Activated CD4-positive, alpha-beta memory T cell treated with anti-CD3 and anti-CD28 coated beads for 36 hours (primary cell): Measurements from ENCODE around the gene CDHR1. TPM values are rescaled to one million over a fixed set of nuclear protein-coding genes. Genes with fewer than 3 reads are reported as not detected.
"Not testable (repeated sequence)": the region's sequence is repeated elsewhere in the genome, so short reads cannot be mapped to it uniquely, and the experiment has no call there.

Source experiments
- CTCF ChIA-PET: fragments of 350-600 bp; sonication (Branson Sonifier 250); formaldehyde crosslinking; loops from one replicate; lab custom pipeline; 2021; ENCODE audit warnings: antibody characterized with exemption, inconsistent platforms; lab: Charles Lee
- POLR2A ChIA-PET: fragments of 350-600 bp; sonication (Branson Sonifier 250); formaldehyde crosslinking; loops from one replicate; lab custom pipeline; 2021; ENCODE audit warnings: antibody characterized with exemption; lab: Charles Lee
- DNase-seq: peaks from one replicate; pipeline ENCODE4 v3.0.0-alpha.2; 2020
- H3K27ac Mint-ChIP-seq: one replicate; pipeline ENCODE4 v1.8.0; 2021; ENCODE audit warnings: mixed read lengths
- H3K27me3 Mint-ChIP-seq: one replicate; pipeline ENCODE4 v1.8.0; 2021; ENCODE audit warnings: mixed read lengths
- H3K36me3 Mint-ChIP-seq: one replicate; pipeline ENCODE4 v1.8.0; 2021; ENCODE audit warnings: mixed read lengths
- H3K4me1 Mint-ChIP-seq: one replicate; pipeline ENCODE4 v1.8.0; 2021; ENCODE audit warnings: low read depth, mixed read lengths
- H3K4me3 Mint-ChIP-seq: one replicate; pipeline ENCODE4 v1.8.0; 2021; ENCODE audit warnings: mild to moderate bottlenecking, mixed read lengths
- H3K9me3 Mint-ChIP-seq: one replicate; pipeline ENCODE4 v1.8.0; 2021; ENCODE audit warnings: mixed read lengths
- intact Hi-C: fragments of 100-400 bp; cut with micrococcal nuclease; formaldehyde crosslinking; loops from one replicate; pipeline ENCODE4 v1.15.1; 2023
- total RNA-seq, 2 experiments: library from RNA; stranded (reverse); gene quantifications; one replicate each; pipeline ENCODE4 v1.2.3, GENCODE V29; 2021

The CDHR1 gene
- total RNA-seq, 2 experiments from 2014 or later, result 0.40 to 0.75 TPM

DNA sequence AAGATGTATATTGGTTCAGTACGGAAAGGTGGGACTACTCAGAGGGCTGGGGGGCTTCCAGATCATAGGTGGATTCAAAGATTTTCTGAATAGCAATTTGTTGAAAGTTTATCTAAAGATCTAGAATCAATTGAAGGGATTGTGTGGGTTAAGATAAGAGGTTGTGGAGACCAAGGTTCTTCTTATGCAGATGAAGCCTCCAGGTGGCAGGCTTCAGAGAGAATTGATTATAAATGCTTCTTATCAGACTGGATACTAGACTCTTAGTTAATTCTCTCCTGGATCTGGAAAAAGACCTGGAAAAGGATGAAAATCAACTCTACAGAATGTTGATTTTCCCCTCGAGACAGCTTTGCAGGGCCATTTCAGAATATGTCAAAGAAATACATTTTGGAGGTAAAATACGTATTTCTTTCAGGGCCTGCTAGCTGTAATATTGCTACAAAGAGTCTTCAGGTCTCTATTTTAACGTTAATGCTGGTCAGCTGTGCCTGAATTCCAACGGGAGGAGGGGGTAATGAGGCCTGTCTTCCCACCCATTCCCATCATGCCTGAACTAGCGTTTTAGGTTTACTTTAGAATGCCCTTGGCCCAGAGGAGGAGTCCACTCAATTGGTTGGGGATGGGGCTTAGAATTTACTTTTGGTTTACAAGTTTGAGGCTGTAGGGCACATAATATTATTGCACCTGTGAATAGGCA lies 33.5 kb upstream of the CDHR1 start:
- no peak for DNase-seq
- CTCF ChIA-PET, result no interaction called here
- Mint-ChIP-seq H3K9me3 (no peaks in the 10 kb centered on the region), H3K27me3 (peaks cover 4% of the 10 kb centered on the region), H3K36me3 (peaks cover 3% of the 10 kb centered on the region), H3K27ac (no peak overlapping the region), H3K4me1 (peaks cover 17% of the 10 kb centered on the region), H3K4me3 (no peak overlapping the region)
- POLR2A ChIA-PET, result no interaction called here
- intact Hi-C loops, result no loop called here

- ChIA-PET POLR2A (no interaction called here), CTCF (interaction anchor here (1.0 to 3.1 kb wide), 2 partner anchors 16 to 44 kb away, joined by 3 to 9 read pairs; no protein-coding TSS in a partner anchor)
- Mint-ChIP-seq H3K27me3 (peaks cover 4% of the 10 kb centered on the region), H3K4me3 (no peak overlapping the region), H3K36me3 (no peaks in the 10 kb centered on the region), H3K4me1 (peaks cover 4% of the 10 kb centered on the region), H3K9me3 (no peaks in the 10 kb centered on the region), H3K27ac (no peak overlapping the region)
- no peak for DNase-seq
- intact Hi-C loops, result no loop called here
Observed at GRCh38 chr10:84163996-84164395, 30.3 kb upstream of the CDHR1 start.

GRCh38 chr10:84164442-84164841 lies 29.9 kb upstream of the CDHR1 start:
- Mint-ChIP-seq H3K36me3 (no peaks in the 10 kb centered on the region), H3K27ac (no peak overlapping the region), H3K9me3 (no peaks in the 10 kb centered on the region), H3K4me3 (no peak overlapping the region), H3K27me3 (peaks cover 4% of the 10 kb centered on the region), H3K4me1 (no peaks in the 10 kb centered on the region)
- ChIA-PET CTCF (interaction anchor here (1.0 to 3.1 kb wide), 2 partner anchors 17 to 44 kb away, joined by 3 to 9 read pairs; no protein-coding TSS in a partner anchor), POLR2A (no interaction called here)
- intact Hi-C loops, result no loop called here
- DNase-seq, result no peak

GRCh38 chr10:84166620-84167288 lies 27.6 kb upstream of the CDHR1 start:
- POLR2A ChIA-PET, result no interaction called here
- H3K27me3 Mint-ChIP-seq, result peaks cover 4% of the 10 kb centered on the region
- no peaks in the 10 kb centered on the region for H3K36me3 Mint-ChIP-seq
- H3K9me3 Mint-ChIP-seq, result no peaks in the 10 kb centered on the region
- H3K4me3 Mint-ChIP-seq, result no peak overlapping the region
- no peak overlapping the region for H3K27ac Mint-ChIP-seq
- H3K4me1 Mint-ChIP-seq, result no peaks in the 10 kb centered on the region
- intact Hi-C loops, result no loop called here
- CTCF ChIA-PET, result interaction anchor here (1.1 kb wide), 1 partner anchor 19 kb away, joined by 4 read pairs; no protein-coding TSS in a partner anchor
- no peak for DNase-seq

- POLR2A ChIA-PET, H3K36me3 Mint-ChIP-seq, H3K9me3 Mint-ChIP-seq, DNase-seq, H3K27me3 Mint-ChIP-seq, CTCF ChIA-PET, H3K4me1 Mint-ChIP-seq, H3K27ac Mint-ChIP-seq, intact Hi-C loops, H3K4me3 Mint-ChIP-seq: not testable (repeated sequence)
Observed at GRCh38 chr10:84167289-84167653, 27.1 kb upstream of the CDHR1 start.

- H3K36me3 Mint-ChIP-seq, POLR2A ChIA-PET, H3K4me3 Mint-ChIP-seq, H3K27me3 Mint-ChIP-seq, H3K4me1 Mint-ChIP-seq, H3K27ac Mint-ChIP-seq, intact Hi-C loops, DNase-seq, H3K9me3 Mint-ChIP-seq: not testable (repeated sequence)
- CTCF ChIA-PET, result interaction anchor here (1.1 kb wide), 1 partner anchor 20 kb away, joined by 4 read pairs; no protein-coding TSS in a partner anchor
Observed at GRCh38 chr10:84168382-84168781, 26.0 kb upstream of the CDHR1 start.

- H3K9me3 Mint-ChIP-seq, H3K27ac Mint-ChIP-seq, H3K36me3 Mint-ChIP-seq, H3K4me1 Mint-ChIP-seq, POLR2A ChIA-PET, H3K4me3 Mint-ChIP-seq, CTCF ChIA-PET, intact Hi-C loops, H3K27me3 Mint-ChIP-seq, DNase-seq: not testable (repeated sequence)
Observed at GRCh38 chr10:84171237-84171636, 23.1 kb upstream of the CDHR1 start.

DNA sequence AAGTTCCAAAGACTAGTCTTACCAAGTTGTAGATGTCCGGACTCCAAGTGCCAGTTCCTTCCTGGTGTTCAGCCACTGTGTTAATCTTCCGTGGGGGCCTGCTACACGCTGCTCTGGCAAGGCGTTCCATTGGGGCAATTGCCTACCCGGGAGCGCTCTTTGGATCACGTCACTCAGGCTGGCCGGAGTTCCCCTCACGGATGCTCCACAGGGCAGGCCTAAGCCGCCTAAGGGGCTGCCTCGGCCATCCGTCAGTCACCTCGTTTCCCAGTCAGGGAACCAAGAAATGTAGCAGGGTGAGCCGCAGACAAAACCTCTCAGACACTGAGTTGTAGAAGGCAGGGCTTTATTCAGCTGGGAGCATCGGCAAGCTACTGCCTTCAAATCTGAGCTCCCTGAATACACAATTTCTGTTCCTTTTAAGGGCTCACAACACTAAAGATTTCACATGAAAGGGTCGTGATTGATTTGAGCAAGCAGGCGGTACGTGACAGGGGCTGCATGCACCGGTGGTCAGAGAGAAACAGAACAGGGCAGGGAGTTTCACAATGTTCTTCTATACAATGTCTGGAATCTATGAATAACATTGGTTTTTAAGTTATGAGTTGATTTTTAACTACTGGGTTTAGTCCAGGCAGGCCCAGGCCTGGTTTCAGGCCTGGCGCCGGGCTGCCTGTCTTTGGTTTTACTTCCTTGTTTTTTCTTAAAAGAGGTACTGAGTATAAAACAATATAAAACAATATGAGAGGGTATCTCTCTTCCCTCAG lies 22.5 kb upstream of the CDHR1 start:
- H3K4me1 Mint-ChIP-seq, H3K27me3 Mint-ChIP-seq, CTCF ChIA-PET, H3K27ac Mint-ChIP-seq, POLR2A ChIA-PET, H3K36me3 Mint-ChIP-seq, intact Hi-C loops, DNase-seq, H3K4me3 Mint-ChIP-seq, H3K9me3 Mint-ChIP-seq: not testable (repeated sequence)

DNA sequence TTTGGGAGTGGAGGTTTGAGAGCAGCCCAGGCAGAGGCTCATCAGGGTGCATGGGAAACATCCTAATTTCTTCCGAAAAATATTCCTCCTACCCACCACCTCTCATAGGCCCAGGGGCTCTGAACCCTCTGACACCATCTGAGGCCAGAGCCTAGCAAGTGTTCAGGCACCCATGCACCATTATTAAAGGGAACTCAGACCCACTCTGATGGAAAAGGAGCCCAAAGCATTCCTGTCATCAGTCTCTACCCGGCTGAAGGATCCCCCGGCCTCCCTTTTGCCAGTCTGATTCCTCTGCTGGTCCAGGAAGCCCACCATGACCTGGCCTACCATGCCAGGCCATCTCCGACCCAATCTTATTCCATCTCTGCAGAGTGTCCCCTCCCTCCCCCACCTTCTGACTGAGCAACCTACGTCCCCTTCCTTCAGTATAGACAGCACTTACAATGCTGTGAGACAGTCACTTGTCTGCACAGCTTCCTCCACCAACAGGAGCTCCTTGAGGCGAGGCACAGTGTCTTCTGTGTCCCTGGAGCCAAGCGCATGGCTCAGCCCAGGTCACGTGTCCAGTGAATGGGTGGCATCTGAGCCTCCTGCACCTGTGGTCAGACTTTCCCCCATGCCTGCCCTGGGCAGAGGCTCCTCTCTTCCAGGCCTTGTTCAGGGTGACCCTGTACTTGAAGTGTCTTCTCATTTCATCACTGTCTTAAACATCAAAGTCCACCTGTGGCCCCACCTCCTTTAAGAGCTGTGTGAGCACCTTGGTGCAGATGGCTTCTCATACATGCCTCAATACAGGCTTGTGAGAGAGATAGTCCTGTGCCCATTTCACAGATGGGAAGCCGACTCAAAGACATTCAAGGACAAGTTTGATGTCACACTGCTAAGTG lies 21.6 kb upstream of the CDHR1 start:
- Mint-ChIP-seq H3K4me1 (peaks cover 8% of the 10 kb centered on the region), H3K27ac (no peak overlapping the region), H3K36me3 (no peaks in the 10 kb centered on the region), H3K27me3 (no peaks in the 10 kb centered on the region), H3K9me3 (no peaks in the 10 kb centered on the region), H3K4me3 (no peak overlapping the region)
- intact Hi-C loops, result no loop called here
- POLR2A ChIA-PET, result no interaction called here
- DNase-seq, result no peak
- CTCF ChIA-PET, result interaction anchor here (0.6 kb wide), 1 partner anchor 230 kb away, joined by 3 read pairs; no protein-coding TSS in a partner anchor

DNA sequence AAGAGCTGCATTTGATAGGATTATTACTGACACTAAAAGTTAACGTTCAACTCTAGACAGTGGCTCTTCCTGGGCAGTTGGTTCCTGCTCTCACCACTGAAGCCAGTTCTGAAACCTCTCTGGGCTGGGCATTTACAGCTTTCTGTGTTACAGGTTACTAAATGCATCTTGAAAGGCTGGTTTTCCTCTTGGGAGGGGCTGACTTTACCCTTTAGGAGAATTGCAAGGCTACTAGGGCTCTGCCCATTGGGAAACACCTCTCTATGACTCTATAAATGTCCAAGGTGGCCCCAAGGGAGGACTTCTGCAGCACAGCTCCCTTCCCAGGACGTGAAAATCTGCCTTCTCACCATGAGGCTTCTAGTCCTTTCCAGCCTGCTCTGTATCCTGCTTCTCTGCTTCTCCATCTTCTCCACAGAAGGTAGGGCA lies 20.8 kb upstream of the CDHR1 start, which contains the start of gene GPR15LG:
TSS of gene GPR15LG (plus strand) at position 301 of the 429 bp plus-strand sequence. CDS start at position 352, 51 bp downstream.
- Mint-ChIP-seq H3K9me3 (no peaks in the 10 kb centered on the region), H3K27me3 (no peaks in the 10 kb centered on the region), H3K27ac (no peak within 1 kb of the TSS), H3K4me1 (peaks cover 8% of the 10 kb centered on the region), H3K4me3 (no peak within 1 kb of the TSS), H3K36me3 (no peaks in the 10 kb centered on the region)
- no peak for DNase-seq
- POLR2A ChIA-PET, result no interaction called here
- intact Hi-C loops, result no loop called here
- CTCF ChIA-PET, result interaction anchor here (0.6 kb wide), 1 partner anchor 229 kb away, joined by 3 read pairs; no protein-coding TSS in a partner anchor

DNA sequence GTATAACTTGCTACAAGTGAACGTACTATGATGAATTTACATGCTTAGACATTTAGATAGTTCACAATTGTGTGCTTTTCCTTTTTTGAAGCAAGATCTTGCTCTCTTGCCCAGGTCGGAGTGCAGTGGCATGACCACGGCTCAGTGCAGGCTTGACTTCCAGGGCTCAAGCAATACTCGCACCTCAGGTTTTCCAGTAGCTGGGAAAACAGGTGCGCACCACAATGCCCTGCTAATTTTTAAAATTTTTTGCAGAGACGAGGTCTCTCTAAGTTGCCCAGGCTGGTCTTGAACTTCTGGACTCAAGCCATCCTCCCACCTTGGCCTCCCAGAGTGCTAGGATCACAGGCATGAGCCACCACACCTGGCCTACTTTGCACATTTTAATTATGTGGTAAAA lies 18.9 kb upstream of the CDHR1 start:
- intact Hi-C loops, result no loop called here
- DNase-seq, result no peak
- ChIA-PET CTCF (interaction anchor here (1.0 to 1.1 kb wide), 2 partner anchors 30 to 56 kb away, joined by 3 read pairs; no protein-coding TSS in a partner anchor), POLR2A (no interaction called here)
- H3K9me3 Mint-ChIP-seq, result no peaks in the 10 kb centered on the region
- no peak overlapping the region for H3K27ac Mint-ChIP-seq
- H3K27me3 Mint-ChIP-seq, result no peaks in the 10 kb centered on the region
- H3K4me3 Mint-ChIP-seq, result no peak overlapping the region
- H3K4me1 Mint-ChIP-seq, result peaks cover 8% of the 10 kb centered on the region
- no peaks in the 10 kb centered on the region for H3K36me3 Mint-ChIP-seq
